NCI-H2196 (cell line): ENCODE data around the gene BCL2L12.
"Not testable (repeated sequence)": the region's sequence is repeated elsewhere in the genome, so short reads cannot be mapped to it uniquely, and the experiment has no call there.

Experiments
- DNase-seq: peaks from one replicate; lab custom pipeline; 2025; ENCODE audit not compliant: unreplicated experiment; lab: John Stamatoyannopoulos, UW

The BCL2L12 gene

DNA sequence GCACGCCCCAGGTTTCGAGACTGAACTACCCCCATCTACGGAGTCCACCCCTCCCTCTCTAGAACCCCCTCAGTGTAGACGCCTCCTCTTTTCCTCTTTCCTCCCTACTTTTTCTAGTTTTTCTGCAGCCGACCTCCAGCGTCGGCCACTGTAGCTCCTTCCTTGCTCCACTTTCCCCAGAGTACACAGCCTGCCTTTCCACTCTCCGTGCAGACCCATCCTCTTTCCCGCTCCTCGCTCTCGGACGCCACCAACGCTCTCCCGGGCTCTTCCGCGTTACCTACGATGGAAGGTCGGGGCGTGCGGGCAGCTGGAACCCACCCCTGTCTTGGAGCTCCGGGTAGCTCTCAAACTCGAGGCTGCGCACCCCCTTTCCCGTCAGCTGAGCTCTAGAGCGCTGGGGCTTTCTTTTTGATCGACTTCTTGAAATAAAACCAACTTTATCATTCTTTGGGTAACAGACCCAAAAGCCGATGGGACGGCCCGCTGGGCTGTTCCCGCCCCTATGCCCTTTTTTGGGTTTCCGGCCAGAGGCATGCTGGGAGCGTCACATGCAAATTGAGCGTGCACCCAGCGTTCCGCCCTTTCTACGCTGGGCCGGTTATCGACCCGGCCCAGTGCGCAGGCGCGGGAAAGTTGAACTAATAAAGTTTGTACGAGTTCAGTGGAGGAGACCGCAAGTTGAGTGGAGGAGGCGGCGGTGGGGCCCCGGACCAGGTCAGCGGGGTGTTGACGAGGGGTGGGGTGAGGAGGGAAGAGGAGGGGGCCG is at the start of gene BCL2L12, which contains the start of gene IRF3:
TSS of gene BCL2L12 (plus strand) at position 583 of the 769 bp plus-strand sequence. CDS start 760 bp downstream, outside the sequence.
TSS of gene IRF3 (minus strand) at position 507 of the 769 bp plus-strand sequence. CDS start 1,019 bp downstream, outside the sequence.
- DNase-seq: peak; percentile 96

DNA sequence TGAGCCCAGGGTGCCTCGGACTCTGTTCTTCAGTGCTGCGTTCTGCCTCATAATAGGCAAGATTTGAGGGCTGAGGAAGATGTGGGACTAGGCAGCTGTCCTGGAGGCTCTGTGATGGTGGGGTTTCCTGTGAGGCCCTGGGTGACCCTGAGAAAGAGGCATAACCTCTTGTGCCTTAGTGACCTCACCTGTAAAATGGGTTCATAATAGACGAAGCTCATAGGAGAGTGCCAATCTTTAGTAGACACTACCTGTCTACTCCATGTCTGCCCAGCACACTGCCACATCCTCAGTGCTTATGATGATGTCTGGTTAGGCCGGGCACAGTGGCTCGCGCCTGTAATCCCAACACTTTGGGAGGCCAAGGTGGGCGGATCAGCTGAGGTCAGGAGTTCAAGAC is 49.2 kb upstream of the BCL2L12 start:
- DNase-seq: no peak

GRCh38 chr19:49616945-49617344 is 48.8 kb upstream of the BCL2L12 start:
- DNase-seq: no peak

- not testable (repeated sequence) for DNase-seq
These were observed 47.9 kb upstream of the BCL2L12 start for GRCh38 chr19:49617860-49618259.

DNA sequence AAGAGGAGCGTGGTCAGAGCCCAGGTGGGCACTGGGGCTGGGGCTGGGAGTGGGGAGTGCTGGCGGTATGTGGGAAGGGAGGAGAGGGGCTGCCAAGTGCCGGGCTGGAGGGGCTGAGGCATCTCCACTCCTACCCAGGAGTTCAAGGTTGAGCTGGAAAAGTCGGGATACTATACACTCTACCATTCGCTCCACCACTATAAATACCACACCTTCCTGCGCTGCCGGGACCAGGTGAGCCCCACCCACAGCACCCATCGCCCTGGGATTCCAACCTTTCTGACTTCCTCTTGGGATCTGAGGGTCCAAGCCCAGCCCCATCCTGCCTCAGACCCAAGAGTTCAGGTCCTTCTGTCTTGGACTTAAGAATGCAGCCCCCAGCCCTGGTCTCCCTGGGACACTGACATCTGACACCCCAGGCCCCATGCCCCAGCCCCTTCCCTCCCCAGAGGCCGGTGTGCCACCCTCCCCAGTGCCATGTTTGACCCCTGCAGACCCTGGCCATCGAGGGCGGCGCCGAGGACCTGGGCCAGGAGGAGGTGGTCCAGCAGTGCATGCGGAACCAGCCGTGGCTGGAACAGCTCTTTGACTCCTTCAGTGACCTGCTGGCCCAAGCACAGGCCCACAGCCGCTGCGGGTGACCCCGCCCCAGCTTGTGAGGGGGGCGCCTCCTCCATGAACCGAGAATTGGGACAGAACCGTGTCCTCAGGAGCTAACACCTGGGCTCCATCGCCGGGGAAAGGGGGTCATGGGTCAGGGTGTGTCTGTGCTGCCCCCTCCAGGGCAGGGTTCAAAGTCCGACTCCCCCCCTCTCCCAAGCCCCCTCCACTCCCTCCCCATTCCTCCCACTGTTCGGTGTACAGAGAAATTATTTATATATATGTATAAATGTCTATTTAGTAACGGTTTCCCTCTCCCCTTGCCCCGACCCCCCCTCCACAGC is 40.5 kb upstream of the BCL2L12 start:
- DNase-seq: no peak

DNA sequence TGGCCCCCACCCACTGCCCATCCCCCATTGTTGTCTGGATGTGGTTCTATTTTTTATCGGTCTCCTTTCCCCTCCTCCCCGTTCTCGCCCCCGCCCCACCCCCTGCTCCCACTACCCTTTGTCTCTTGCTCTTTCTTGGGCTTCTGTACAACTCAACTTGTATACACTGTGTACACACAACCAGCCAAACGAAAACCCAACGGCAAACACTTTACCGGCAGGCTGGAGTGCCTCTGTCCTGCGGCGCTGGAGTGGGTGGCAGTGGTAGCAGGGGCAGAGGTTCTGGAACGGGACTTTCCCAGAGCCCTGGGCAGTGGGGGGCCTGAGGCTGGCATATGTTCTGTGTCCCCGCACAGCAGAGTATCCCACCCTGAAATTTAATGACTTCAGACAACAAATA is 39.5 kb upstream of the BCL2L12 start:
- no peak for DNase-seq

DNA sequence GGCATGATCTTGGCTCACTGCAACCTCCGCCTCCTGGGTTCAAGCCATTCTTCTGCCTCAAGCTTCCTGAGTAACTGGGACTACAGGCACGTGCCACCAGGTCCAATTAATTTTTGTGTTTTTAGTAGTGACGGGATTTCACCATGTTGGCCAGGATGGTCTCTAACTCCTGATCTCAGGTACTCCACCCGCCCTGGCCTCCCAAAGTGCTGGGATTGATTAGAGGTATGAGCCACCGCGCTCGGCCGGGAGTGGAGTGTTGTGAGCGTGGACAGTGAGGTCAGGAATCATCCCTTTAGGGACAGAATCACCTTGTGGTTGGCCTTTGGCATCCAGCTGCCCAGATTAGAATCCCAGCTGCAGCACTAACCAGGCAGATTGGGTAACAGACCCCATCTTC is 36.1 kb upstream of the BCL2L12 start:
- DNase-seq: no peak

GRCh38 chr19:49631014-49631588 is 34.6 kb upstream of the BCL2L12 start:
- no peak for DNase-seq

DNA sequence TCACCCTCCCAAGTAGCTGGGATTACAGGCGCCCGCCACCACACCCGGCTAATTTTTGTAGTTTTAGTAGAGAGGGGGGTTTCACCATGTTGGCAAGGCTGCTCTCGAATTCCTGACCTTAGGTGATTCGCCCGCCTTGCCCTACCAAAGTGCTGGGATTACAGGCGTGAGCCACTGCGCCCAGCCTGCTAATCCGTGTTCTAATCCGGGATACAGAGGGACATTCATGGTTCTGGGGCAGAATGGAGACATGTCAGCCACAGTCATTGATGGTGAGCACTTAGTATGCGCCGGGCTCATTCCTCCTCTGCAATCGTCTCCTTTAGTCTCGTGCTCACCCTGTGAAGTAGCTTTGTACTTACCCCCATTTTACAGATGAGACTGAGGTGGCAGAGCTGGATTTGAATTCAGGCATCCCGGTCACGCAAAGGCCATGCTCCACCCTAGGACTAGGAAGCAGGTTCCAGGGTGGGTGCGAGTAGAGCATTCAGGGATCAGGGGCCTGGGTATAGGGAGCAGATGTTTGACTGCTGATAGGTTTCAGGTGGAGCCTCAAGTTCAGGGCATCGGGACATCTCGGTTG is 34.0 kb upstream of the BCL2L12 start:
- no peak for DNase-seq

DNA sequence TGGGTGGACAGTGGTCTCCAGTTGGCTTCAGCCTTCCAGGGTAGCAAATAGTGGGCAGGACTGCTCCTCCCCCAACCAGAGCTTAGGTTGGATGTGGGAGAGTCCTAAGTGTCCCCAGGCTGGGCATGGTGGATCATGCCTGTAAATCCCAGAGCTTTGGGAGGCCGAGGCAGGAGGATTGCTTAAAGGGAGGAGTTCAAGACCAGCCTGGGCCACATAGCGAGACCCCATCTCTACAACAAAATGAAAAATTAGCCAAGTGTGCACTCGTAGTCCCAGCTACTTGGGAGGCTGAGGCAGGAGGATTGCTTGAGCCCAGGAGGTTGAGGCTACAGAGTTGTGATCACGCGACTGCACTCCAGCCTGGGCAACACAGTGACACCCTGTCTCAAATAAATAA is 33.2 kb upstream of the BCL2L12 start:
- no peak for DNase-seq

DNA sequence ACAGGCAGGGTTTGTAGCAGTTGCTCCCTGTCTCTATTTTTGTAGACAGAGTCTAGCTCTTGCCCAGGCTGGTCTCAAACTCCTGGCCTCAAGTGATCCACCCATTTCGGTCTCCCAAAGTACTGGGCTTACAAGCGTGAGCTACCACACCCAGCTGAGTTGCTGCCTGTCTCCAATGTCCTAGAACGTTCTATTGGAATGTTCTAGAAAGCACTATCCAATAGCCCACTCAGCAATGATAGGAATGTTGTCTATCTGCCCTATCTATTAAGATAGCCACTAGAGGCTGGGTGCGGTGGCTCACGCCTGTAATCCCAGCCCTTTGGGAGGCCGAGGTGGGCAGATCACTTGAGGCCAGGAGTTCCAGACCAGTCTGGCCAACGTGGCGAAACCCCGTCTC is 32.5 kb upstream of the BCL2L12 start:
- DNase-seq: not testable (repeated sequence)

DNA sequence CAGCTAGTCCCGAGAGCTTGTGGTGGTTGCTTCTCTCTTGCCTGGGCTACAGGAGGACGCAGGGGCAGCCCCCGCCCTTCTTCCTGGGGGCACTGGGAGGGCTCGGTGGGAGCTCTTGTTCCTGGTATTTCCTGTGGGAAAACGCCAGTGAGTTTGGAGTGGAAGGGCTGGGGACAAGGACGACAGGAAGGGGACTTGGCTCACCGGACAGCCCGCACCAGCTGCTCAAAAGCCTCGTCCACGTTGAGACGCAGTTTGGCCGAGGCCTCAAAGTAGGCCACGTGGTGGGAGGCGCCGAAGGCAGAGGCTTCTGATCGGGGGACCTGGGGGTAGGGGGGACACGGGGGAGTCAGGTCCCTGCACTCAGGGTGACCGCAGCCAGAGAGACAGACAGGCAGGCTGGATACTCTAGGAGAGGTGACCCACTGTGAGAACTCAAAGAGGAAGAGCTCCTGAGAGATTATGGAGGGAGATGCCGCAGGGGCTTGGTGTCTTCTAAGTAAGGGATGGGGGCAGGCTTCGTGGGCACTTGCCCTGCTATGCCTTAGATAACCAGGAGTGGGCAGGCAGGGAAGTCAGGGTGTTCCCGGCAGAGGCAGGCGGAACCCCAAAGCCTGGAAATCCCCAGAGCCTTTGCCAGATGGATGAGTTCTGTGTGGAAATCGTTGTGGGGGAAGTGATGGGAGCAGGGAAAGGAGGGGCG is 30.1 kb upstream of the BCL2L12 start:
- no peak for DNase-seq

- DNase-seq: no peak
These were observed 29.4 kb upstream of the BCL2L12 start for GRCh38 chr19:49636233-49636932.

DNA sequence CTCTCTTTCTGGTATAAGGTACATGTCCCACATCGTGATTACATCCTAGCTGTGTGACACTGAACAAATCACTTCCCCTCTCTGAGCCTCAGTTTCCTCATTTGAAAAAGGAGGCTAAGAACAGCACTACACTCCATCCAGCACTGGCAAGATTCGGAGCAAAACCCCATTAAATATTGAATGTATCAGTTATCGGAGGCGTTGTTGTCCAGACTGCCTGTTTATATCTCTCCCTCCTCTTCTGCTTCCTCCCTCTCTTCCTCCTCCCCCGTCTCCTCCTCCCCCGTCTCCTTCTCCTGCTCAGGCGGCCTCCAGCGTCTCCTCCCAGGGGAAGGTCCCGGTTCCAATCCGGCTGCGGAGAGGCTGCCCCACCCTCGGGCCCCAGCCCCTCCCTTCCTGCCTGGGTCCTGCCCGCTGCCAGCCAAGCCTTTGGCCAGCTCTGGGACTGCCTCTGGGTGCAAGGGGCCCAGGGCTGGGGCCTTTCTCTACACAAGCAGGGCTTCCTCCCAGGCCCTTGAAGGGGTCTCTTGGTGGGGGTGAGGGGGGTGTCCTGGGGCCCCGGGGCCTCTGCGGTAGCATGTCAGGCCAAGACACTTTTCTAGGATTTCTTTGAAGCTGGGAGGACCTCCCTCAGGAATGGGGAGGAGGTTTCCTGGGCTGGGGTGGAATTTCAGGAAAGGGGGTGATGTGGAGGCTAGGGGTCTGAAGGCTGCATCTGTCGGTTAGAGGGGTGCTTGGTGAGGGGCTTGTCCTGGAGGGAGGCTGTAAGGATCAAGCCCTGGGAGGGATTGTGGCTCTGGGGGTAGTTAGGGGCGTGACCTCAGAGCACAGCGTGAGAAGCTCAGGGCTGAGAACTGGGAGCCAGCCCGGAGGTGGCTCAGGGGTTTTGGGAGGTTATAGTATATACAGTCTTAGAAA is 27.7 kb upstream of the BCL2L12 start:
- DNase-seq: peak; percentile 34

GRCh38 chr19:49639401-49640112 is 26.2 kb upstream of the BCL2L12 start:
- no peak for DNase-seq

DNA sequence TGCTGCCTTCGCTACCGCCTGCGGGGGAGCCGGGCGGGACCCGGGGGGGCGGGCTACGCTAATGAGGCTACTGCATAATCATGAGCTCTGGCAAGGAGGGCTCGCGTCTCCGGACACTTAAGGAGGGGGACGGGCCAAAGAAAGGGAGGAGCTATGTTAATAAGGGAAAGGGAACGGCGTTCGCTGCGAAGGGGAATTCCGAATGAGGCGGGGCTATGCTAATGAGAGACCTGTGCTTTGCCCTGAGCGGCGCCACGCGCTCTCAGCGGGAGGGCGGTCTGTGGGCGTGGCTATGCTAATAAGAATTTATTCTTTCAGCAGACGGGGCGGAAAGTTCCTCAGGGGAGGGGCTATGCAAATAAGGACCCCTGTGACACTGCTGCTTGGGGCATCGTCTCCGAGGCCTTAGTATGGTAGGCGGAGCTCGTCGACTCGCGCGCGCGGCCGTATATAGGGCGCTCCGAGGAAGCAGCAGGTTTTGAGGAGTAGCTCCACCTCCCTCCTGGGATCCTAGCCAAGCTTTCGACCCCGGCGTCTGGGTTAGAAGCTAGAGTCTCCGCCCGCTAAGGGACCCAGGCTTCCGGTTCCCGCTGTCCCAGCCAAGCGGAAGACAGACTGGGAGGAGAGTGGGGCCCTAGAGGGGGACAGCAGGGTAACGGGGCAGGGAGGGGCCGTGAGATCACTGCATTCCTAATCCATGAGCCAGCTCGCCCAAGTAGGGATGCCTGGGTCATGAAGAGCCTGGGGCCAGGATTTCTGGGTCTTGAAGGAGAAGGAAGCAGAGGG is 25.4 kb upstream of the BCL2L12 start, which contains the start of gene RRAS:
TSS of gene RRAS (minus strand) at position 31 of the 786 bp plus-strand sequence. CDS start 45 bp downstream, outside the sequence.
- peak; percentile 100 for DNase-seq
